BLaER1 (cell line): ENCODE results near the gene EDDM3A.
"Not testable (repeated sequence)": the region's sequence is repeated elsewhere in the genome, so short reads cannot be mapped to it uniquely, and the experiment has no call there.

ENCODE experiments used
- H3K27ac ChIP-seq: shearing (Covaris generic); formaldehyde crosslinking; 2 replicates; pipeline ENCODE4 v1.8.1; 2022
- H3K27me3 ChIP-seq: shearing (Covaris generic); formaldehyde crosslinking; 2 replicates; pipeline ENCODE4 v1.8.1; 2022
- H3K36me3 ChIP-seq: shearing (Covaris generic); formaldehyde crosslinking; 2 replicates; pipeline ENCODE4 v1.8.1; 2022
- H3K4me1 ChIP-seq: shearing (Covaris generic); formaldehyde crosslinking; 2 replicates; pipeline ENCODE4 v1.8.1; 2022
- H3K4me2 ChIP-seq: shearing (Covaris generic); formaldehyde crosslinking; 2 replicates; pipeline ENCODE4 v1.8.1; 2022
- H3K4me3 ChIP-seq: shearing (Covaris generic); formaldehyde crosslinking; 2 replicates; pipeline ENCODE4 v1.8.1; 2022
- H3K9ac ChIP-seq: shearing (Covaris generic); formaldehyde crosslinking; 2 replicates; pipeline ENCODE4 v1.8.1; 2022
- H3K9me3 ChIP-seq: shearing (Covaris generic); formaldehyde crosslinking; 2 replicates; pipeline ENCODE4 v1.8.1; 2022
- H4K20me1 ChIP-seq: shearing (Covaris generic); formaldehyde crosslinking; 2 replicates; pipeline ENCODE4 v1.8.1; 2022
- Cebpa-rat ChIP-seq: shearing (Covaris generic); IDR thresholded peaks from 2 replicates; pipeline ENCODE4 v1.8.1; 2022

EDDM3A gene

GRCh38 chr14:20745571-20746358 is at the start of gene EDDM3A:
Gene EDDM3A, plus strand, starts transcription at chr14:20745887. Its CDS starts 1,694 bp downstream, at chr14:20747581.
- no peak within 1 kb of the TSS for H3K4me2 ChIP-seq
- H3K27me3 ChIP-seq: no peaks in the 10 kb centered on the region
- H3K36me3 ChIP-seq: no peaks in the 10 kb centered on the region
- H3K4me1 ChIP-seq: no peaks in the 10 kb centered on the region
- no peaks in the 10 kb centered on the region for H4K20me1 ChIP-seq
- TF ChIP-seq Cebpa-rat: no peak
- H3K9me3 ChIP-seq: no peaks in the 10 kb centered on the region
- no peak within 1 kb of the TSS for H3K9ac ChIP-seq
- no peak within 1 kb of the TSS for H3K27ac ChIP-seq
- H3K4me3 ChIP-seq: no peak within 1 kb of the TSS

GRCh38 chr14:20696764-20697163 is 48.9 kb upstream of the EDDM3A start:
- Histone ChIP-seq H4K20me1 (no peaks in the 10 kb centered on the region), H3K36me3 (no peaks in the 10 kb centered on the region), H3K9ac (no peak overlapping the region), H3K27me3 (no peaks in the 10 kb centered on the region), H3K4me3 (no peak overlapping the region), H3K9me3 (no peaks in the 10 kb centered on the region), H3K4me1 (no peaks in the 10 kb centered on the region), H3K4me2 (no peak overlapping the region), H3K27ac (no peak overlapping the region)
- no peak for TF ChIP-seq Cebpa-rat

- no peaks in the 10 kb centered on the region for H3K36me3 ChIP-seq
- no peak overlapping the region for H3K27ac ChIP-seq
- H3K27me3 ChIP-seq: no peaks in the 10 kb centered on the region
- H3K4me3 ChIP-seq: no peak overlapping the region
- H3K4me2 ChIP-seq: no peak overlapping the region
- no peaks in the 10 kb centered on the region for H3K4me1 ChIP-seq
- no peaks in the 10 kb centered on the region for H4K20me1 ChIP-seq
- no peak for TF ChIP-seq Cebpa-rat
- no peaks in the 10 kb centered on the region for H3K9me3 ChIP-seq
- H3K9ac ChIP-seq: no peak overlapping the region
Measured at GRCh38 chr14:20697273-20698017, 48.2 kb upstream of the EDDM3A start.

- Histone ChIP-seq H4K20me1 (no peaks in the 10 kb centered on the region), H3K4me1 (no peaks in the 10 kb centered on the region), H3K9me3 (no peaks in the 10 kb centered on the region), H3K36me3 (no peaks in the 10 kb centered on the region), H3K27me3 (no peaks in the 10 kb centered on the region), H3K4me3 (no peak overlapping the region), H3K4me2 (no peak overlapping the region), H3K27ac (no peak overlapping the region), H3K9ac (no peak overlapping the region)
- TF ChIP-seq Cebpa-rat: no peak
Measured at GRCh38 chr14:20698018-20698329, 47.7 kb upstream of the EDDM3A start.

- Histone ChIP-seq H3K36me3 (no peaks in the 10 kb centered on the region), H3K4me3 (no peak overlapping the region), H3K4me1 (no peaks in the 10 kb centered on the region), H3K4me2 (no peak overlapping the region), H3K9me3 (no peaks in the 10 kb centered on the region), H3K27me3 (no peaks in the 10 kb centered on the region), H3K9ac (no peak overlapping the region), H3K27ac (no peak overlapping the region), H4K20me1 (no peaks in the 10 kb centered on the region)
- TF ChIP-seq Cebpa-rat: no peak
Measured at GRCh38 chr14:20698934-20699333, 46.8 kb upstream of the EDDM3A start.

- H3K27ac ChIP-seq: no peak overlapping the region
- no peaks in the 10 kb centered on the region for H3K36me3 ChIP-seq
- no peaks in the 10 kb centered on the region for H4K20me1 ChIP-seq
- H3K4me1 ChIP-seq: no peaks in the 10 kb centered on the region
- no peak overlapping the region for H3K4me2 ChIP-seq
- no peaks in the 10 kb centered on the region; the same call in 1 of the 2 replicates for H3K9me3 ChIP-seq
- no peak overlapping the region for H3K9ac ChIP-seq
- TF ChIP-seq Cebpa-rat: no peak
- H3K4me3 ChIP-seq: no peak overlapping the region
- H3K27me3 ChIP-seq: no peaks in the 10 kb centered on the region
Measured at GRCh38 chr14:20699931-20700330, 45.8 kb upstream of the EDDM3A start.

GRCh38 chr14:20700965-20701364 is 44.7 kb upstream of the EDDM3A start:
- not testable (repeated sequence) for H3K4me1 ChIP-seq, H3K27me3 ChIP-seq, H3K9ac ChIP-seq, H3K27ac ChIP-seq, H3K4me2 ChIP-seq, H4K20me1 ChIP-seq, H3K9me3 ChIP-seq, H3K36me3 ChIP-seq, H3K4me3 ChIP-seq

GRCh38 chr14:20706657-20707355 is 38.9 kb upstream of the EDDM3A start:
- Histone ChIP-seq H3K9me3 (peaks cover 10% of the 10 kb centered on the region; the same call in 1 of the 2 replicates), H3K27me3 (no peaks in the 10 kb centered on the region), H3K4me2 (no peak overlapping the region; the same call in 1 of the 2 replicates), H3K36me3 (no peaks in the 10 kb centered on the region), H3K27ac (no peak overlapping the region), H3K9ac (no peak overlapping the region), H3K4me1 (peaks cover 9% of the 10 kb centered on the region; the same call in 1 of the 2 replicates), H3K4me3 (no peak overlapping the region), H4K20me1 (no peaks in the 10 kb centered on the region)
- no peak for TF ChIP-seq Cebpa-rat

GRCh38 chr14:20707622-20708021 is 38.1 kb upstream of the EDDM3A start:
- H3K4me1 ChIP-seq: peaks cover 9% of the 10 kb centered on the region; the same call in 1 of the 2 replicates
- peaks cover 10% of the 10 kb centered on the region; the same call in 1 of the 2 replicates for H3K9me3 ChIP-seq
- no peak overlapping the region for H3K4me2 ChIP-seq
- no peak overlapping the region for H3K4me3 ChIP-seq
- H3K27ac ChIP-seq: no peak overlapping the region
- no peak overlapping the region for H3K9ac ChIP-seq
- no peaks in the 10 kb centered on the region for H3K27me3 ChIP-seq
- TF ChIP-seq Cebpa-rat: no peak
- no peaks in the 10 kb centered on the region for H3K36me3 ChIP-seq
- no peaks in the 10 kb centered on the region for H4K20me1 ChIP-seq

- no peak for TF ChIP-seq Cebpa-rat
- Histone ChIP-seq H4K20me1 (no peaks in the 10 kb centered on the region), H3K4me2 (no peak overlapping the region), H3K4me3 (no peak overlapping the region), H3K27ac (no peak overlapping the region), H3K9ac (no peak overlapping the region), H3K36me3 (no peaks in the 10 kb centered on the region), H3K9me3 (no peaks in the 10 kb centered on the region; the same call in 1 of the 2 replicates), H3K4me1 (peaks cover 6% of the 10 kb centered on the region; the same call in 1 of the 2 replicates), H3K27me3 (no peaks in the 10 kb centered on the region)
Measured at GRCh38 chr14:20711261-20711660, 34.4 kb upstream of the EDDM3A start.
